ENCODE measurements around the gene GALNTL6.

GALNTL6 gene

DNA sequence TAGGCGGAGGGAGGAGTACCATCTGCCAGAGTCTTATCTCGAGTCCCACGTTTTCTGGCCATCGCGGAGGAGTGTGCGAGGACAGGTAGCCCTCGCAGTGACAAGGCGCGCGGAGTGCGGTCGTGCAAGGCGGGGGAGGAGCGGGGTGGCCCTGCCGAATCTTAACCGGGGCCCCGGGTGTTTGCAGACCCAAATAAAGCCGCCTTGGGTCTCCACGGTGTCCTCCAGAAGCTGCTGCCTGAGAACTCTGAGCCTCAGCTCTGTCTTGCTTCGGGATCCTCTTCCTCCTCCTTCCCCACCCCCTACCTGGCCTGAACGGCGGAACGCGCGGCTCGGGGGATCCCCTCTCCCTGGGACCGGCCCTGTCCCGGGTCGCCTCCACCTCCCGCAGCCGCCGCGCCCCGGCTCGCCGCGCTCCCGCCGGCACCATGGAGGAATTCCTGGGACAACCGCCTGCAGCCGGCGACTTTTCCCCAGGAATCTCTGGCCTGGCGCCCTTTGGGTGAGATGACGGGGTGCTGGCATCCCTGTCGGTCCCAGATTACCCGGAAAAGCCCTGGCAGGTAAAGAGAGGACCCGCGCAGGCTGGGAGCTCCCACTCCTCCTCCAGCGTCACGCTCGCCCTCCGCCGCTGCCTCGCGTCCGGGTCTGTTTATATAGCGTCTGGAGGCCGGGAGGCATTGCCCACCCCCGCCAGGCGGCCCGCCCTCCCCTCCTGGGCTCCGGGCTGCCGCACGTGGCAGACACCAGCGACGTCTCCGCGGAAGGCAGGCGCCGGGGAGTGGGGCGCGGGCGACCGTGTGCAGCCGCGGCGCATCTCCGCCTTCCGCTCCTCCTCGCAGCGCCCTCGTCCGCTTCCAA lies at the start of gene GALNTL6:
Gene GALNTL6 (plus strand): TSS at position 740 of the 861 bp plus-strand sequence.
- no peak within 1 kb of the TSS for H3K27ac ChIP-seq
- TF ChIP-seq, protein P1, sequence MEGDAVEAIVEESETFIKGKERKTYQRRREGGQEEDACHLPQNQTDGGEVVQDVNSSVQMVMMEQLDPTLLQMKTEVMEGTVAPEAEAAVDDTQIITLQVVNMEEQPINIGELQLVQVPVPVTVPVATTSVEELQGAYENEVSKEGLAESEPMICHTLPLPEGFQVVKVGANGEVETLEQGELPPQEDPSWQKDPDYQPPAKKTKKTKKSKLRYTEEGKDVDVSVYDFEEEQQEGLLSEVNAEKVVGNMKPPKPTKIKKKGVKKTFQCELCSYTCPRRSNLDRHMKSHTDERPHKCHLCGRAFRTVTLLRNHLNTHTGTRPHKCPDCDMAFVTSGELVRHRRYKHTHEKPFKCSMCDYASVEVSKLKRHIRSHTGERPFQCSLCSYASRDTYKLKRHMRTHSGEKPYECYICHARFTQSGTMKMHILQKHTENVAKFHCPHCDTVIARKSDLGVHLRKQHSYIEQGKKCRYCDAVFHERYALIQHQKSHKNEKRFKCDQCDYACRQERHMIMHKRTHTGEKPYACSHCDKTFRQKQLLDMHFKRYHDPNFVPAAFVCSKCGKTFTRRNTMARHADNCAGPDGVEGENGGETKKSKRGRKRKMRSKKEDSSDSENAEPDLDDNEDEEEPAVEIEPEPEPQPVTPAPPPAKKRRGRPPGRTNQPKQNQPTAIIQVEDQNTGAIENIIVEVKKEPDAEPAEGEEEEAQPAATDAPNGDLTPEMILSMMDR (conservative IDR thresholded peaks at IDR 0.05): no peak

DNA sequence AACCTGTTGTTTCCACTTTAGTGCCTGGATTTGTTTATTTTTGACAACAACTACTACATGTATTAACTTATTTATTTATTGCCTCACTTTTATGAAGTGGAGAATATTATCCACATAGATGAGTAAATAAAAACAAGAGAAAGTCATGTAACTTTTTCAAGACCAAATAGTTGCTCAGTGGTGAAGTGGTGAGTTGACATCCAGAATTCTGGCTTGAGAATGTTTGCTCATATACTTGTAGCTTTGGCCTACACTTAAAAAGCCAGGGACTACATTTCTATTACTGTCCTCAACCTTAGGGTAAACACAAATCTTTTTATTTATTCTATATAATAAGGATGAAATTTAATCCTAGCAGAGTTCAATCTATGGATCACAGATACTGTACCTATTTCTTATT lies 47.7 kb upstream of the GALNTL6 start:
- TF ChIP-seq, protein P1 (conservative IDR thresholded peaks at IDR 0.05): no peak
- H3K27ac ChIP-seq: no peak overlapping the region

DNA sequence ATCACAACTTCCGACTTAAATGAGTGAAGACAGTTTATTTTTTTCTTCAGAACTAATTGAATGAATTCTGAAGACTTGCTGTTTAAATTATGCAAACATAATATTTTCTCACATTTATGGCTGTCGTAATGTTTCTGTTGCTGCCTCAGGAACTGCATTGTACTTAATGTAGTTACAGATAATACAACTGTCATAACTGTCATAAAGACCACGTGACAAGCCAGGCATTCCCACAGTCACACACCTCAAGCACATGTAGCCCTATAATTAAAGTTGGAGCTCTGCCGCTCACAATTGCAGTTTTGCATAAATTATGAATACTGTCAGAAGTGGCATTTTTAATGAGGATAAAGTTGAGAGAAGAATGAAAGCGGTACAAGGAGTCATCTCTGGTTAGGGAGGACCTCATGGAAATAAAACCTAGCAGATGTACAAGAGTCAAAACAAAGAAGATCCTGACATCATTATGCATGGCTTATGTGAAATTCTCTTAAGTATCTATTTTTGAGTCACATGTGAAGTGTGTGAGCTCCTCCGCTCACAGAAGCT lies 38.5 kb upstream of the GALNTL6 start:
- TF ChIP-seq, protein P1 (conservative IDR thresholded peaks at IDR 0.05): no peak
- H3K27ac ChIP-seq: no peak overlapping the region

DNA sequence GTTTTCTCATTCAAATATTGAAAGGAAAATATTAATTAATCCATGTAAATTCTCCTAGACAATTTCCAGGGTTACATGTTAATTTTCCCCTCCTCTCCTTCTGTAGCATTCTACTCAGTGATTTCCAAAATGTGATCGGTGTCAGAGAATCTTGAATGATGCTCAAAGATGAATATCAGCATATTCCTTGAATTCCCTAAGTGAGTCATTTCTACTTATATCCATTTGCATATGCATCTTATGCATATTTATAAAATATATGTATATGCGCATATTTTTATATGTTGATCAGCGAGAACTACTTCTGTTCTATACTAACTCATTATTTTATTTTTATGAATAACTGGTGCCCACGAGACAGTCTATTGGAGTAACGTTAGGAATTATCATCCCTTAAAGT lies 33.9 kb upstream of the GALNTL6 start:
- H3K27ac ChIP-seq: no peak overlapping the region
- TF ChIP-seq, protein P1 (conservative IDR thresholded peaks at IDR 0.05): no peak

DNA sequence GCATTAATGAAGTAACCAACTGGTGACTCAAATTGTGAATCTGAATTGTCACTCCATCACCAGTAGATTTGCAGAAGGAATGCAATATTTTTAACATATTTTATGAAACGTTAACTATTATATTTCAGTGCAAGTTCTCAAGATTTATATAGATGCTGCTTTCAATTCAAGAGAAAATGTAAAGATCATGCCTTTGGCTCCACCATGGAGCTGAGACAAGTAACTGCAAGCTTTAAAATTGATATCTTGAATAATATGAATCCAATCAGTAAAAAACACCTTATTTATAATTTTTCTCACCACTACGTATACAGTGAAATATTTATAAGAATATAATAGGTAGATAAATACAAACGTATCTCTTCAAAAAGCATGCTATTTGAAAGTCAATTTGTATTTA lies 27.8 kb upstream of the GALNTL6 start:
- TF ChIP-seq, protein P1 (conservative IDR thresholded peaks at IDR 0.05): no peak
- no peak overlapping the region for H3K27ac ChIP-seq

DNA sequence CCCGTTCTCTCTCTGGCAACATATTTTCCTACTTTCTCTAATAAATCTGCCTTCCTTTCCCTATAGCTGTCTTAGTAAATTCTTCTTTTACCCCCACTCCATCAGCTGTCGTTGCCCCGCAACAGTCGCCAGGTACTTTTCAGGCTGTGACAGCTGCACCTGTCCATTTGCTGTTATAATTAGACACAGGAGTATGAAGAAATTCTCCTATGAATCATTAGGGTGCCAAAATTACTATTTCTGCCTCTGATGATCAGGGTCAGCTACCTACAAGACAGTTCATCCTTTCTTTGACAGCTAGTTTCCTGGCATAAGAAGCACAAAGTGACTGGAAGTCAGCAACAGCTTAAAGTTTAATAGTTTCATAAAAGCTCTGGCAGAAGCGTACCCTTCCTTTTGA lies 19.5 kb upstream of the GALNTL6 start:
- TF ChIP-seq, protein P1 (conservative IDR thresholded peaks at IDR 0.05): no peak
- H3K27ac ChIP-seq: no peak overlapping the region

DNA sequence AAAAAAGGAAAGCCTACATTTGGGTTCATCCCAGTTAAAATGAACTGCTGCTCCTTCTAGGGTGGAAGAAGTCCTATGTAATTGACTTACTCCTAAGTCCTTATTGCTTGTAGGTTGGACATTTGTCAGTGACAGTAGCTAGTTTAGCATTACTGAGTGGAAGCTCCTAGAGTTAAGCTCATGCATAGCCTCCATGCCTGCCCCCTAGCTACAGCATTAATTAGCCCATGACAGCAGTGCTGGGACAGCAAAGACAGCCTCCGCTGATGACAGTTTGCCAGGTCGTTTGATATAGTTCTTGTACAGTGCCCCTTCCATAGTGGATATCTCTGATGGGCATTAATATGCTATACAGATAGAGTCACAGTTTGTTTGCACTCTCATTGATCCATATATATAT lies 18.7 kb upstream of the GALNTL6 start:
- TF ChIP-seq, protein P1 (conservative IDR thresholded peaks at IDR 0.05): no peak
- no peak overlapping the region for H3K27ac ChIP-seq

Measured in VCaP (cell line).